Lower leg skin (tissue), 3 donors: ENCODE data around the gene RCHY1.

Experiments
- POLR2A ChIP-seq, 2 donors: fragments of 450-650 bp; IDR thresholded peaks; one replicate each; pipeline ENCODE4 v1.6.1; 2016 to 2017; ENCODE audit warnings: antibody characterized with exemption in 2 of 2, mild to moderate bottlenecking in 1 of 2, moderate library complexity in 1 of 2
- TF ChIP-seq, protein P1 (sequence below), 3 donors: fragments of 450-650 bp; IDR thresholded peaks; one replicate each; pipeline ENCODE4 v1.5.1; 2016; ENCODE audit warnings: antibody characterized with exemption in 3 of 3, mild to moderate bottlenecking in 3 of 3, moderate library complexity in 2 of 3

GRCh38 chr4:75514949-75515612 lies 878 bp upstream of the RCHY1 start:
- TF ChIP-seq, protein P1, sequence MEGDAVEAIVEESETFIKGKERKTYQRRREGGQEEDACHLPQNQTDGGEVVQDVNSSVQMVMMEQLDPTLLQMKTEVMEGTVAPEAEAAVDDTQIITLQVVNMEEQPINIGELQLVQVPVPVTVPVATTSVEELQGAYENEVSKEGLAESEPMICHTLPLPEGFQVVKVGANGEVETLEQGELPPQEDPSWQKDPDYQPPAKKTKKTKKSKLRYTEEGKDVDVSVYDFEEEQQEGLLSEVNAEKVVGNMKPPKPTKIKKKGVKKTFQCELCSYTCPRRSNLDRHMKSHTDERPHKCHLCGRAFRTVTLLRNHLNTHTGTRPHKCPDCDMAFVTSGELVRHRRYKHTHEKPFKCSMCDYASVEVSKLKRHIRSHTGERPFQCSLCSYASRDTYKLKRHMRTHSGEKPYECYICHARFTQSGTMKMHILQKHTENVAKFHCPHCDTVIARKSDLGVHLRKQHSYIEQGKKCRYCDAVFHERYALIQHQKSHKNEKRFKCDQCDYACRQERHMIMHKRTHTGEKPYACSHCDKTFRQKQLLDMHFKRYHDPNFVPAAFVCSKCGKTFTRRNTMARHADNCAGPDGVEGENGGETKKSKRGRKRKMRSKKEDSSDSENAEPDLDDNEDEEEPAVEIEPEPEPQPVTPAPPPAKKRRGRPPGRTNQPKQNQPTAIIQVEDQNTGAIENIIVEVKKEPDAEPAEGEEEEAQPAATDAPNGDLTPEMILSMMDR (IDR thresholded peaks at IDR 0.05): no peak
- no peak for TF ChIP-seq POLR2A (IDR thresholded peaks at IDR 0.05)
